Gastroesophageal sphincter (tissue), 3 donors: ENCODE measurements around the gene TFEC.

ENCODE experiments used
- CTCF ChIP-seq, 4 experiments: fragments of 200-600 bp in 2 of 4; fragments of 450-650 bp in 2 of 4; sonication (generic) in 1 of 4; IDR thresholded peaks; one replicate each; pipeline ENCODE4 v1.5.1; 2017 to 2019; ENCODE audit warnings: antibody characterized with exemption in 4 of 4, mild to moderate bottlenecking in 2 of 4, moderate library complexity in 2 of 4
- POLR2A ChIP-seq, 2 donors: fragments of 450-650 bp; IDR thresholded peaks; one replicate each; pipeline ENCODE4 v1.6.1; 2017; ENCODE audit warnings: antibody characterized with exemption in 2 of 2, mild to moderate bottlenecking in 2 of 2, moderate library complexity in 1 of 2
- POLR2AphosphoS5 ChIP-seq: sonication (generic); formaldehyde crosslinking; IDR thresholded peaks from one replicate; pipeline ENCODE4 v1.6.1; 2017; ENCODE audit warnings: antibody characterized with exemption

DNA sequence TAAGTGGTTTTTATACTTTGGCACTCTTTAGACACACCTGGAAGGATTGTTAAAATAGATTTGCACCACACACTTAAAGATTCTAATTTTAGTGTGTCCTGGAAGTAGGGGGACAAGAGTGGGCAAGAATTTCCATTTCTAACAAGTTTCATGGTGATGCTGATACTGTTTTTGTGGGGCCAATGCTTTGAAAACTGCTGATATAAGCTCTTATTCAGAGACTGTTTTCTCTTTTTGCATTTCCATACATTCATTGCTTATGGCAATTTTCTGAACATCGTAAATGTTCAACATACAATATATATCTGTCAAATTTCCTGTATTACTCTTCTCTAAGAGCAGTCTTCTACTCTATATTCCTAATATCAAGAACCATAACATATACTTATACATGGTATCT lies 79.0 kb downstream of the TFEC start:
- TF ChIP-seq CTCF (IDR thresholded peaks at IDR 0.05) (no peak), POLR2A (IDR thresholded peaks at IDR 0.05) (no peak), POLR2AphosphoS5 (no peak)
